Lung (tissue), 12 donors: Measurements from ENCODE around the gene TIGD3. TPM values are rescaled to one million over a fixed set of nuclear protein-coding genes. Genes with fewer than 3 reads are reported as not detected.

Source experiments
- ATAC-seq: fragments of 200-7000 bp; cut with Tn5 transposase; one replicate; pipeline ENCODE4 v1.9.1; 2020; ENCODE audit warnings: moderate number of reproducible peaks; ENCODE audit not compliant: insufficient read depth, low FRiP score
- DNase-seq, 3 donors: peaks; one replicate each; pipeline ENCODE4 v3.0.0-alpha.2; 2013 to 2017
- H3K27ac ChIP-seq, 2 donors: one replicate each; pipeline ENCODE4 v1.5.1; 2013; ENCODE audit warnings: mild to moderate bottlenecking in 2 of 2, moderate library complexity in 2 of 2, control low read depth in 1 of 2, inconsistent platforms in 1 of 2, low read depth in 1 of 2, low read length in 1 of 2
- H3K27me3 ChIP-seq, 3 donors: one replicate each; pipeline ENCODE4 v1.5.1; 2013; ENCODE audit warnings: low read length in 2 of 3; ENCODE audit not compliant: control insufficient read depth in 3 of 3, insufficient read depth in 3 of 3
- H3K36me3 ChIP-seq, 4 donors: one replicate each; pipeline ENCODE4 v1.5.1; 2013; ENCODE audit warnings: low read length in 4 of 4, mild to moderate bottlenecking in 1 of 4, moderate library complexity in 1 of 4; ENCODE audit not compliant: control insufficient read depth in 4 of 4, insufficient read depth in 4 of 4
- H3K4me1 ChIP-seq, 5 donors: one replicate each; pipeline ENCODE4 v1.5.1; 2013; ENCODE audit warnings: low read length in 5 of 5, mild to moderate bottlenecking in 2 of 5, moderate library complexity in 1 of 5; ENCODE audit not compliant: control insufficient read depth in 5 of 5, insufficient read depth in 5 of 5
- H3K4me3 ChIP-seq: one replicate; pipeline ENCODE4 v1.5.1; 2013; ENCODE audit warnings: mild to moderate bottlenecking, control low read depth, moderate library complexity
- H3K9ac ChIP-seq, 2 donors: one replicate each; pipeline ENCODE4 v1.5.1; 2013; ENCODE audit warnings: low read length in 2 of 2, control low read depth in 1 of 2; ENCODE audit not compliant: insufficient read depth in 1 of 2
- H3K9me3 ChIP-seq, 4 donors: one replicate each; pipeline ENCODE4 v1.5.1; 2013; ENCODE audit warnings: low read length in 3 of 4, mild to moderate bottlenecking in 1 of 4, moderate library complexity in 1 of 4; ENCODE audit not compliant: control insufficient read depth in 4 of 4, insufficient read depth in 3 of 4
- CTCF ChIP-seq: IDR thresholded peaks from 2 replicates; pipeline ENCODE4 v1.5.1; 2012; ENCODE audit warnings: mild to moderate bottlenecking; ENCODE audit errors: control extremely low read depth, extremely low read depth
- WGBS, 2 donors: extraction: QIAGEN DNeasy Blood & Tissue Kit; methylation state at CpG; one replicate each; pipeline ENCODE4 v1.1.7; 2013; 5-methylcytosine and 5-hydroxymethylcytosine counted together
- polyA plus RNA-seq, 2 donors: library from polyadenylated mRNA; stranded (reverse); fragments of 200-250 nt; gene quantifications; one replicate each; pipeline ENCODE4 v1.2.1, GENCODE V29; 2013
- total RNA-seq, 2 donors: library from RNA; depleted of rRNA in 1 of 2; stranded (reverse); fragments of >200 nt in 1 of 2; gene quantifications; one replicate each; pipeline ENCODE4 v1.2.1, GENCODE V29; 2014 to 2021
- donor health status: control.
- donor health status: control.
- donor health status: Bipolar disorder and iron deficiency.
- donor health status: healthy.
- donor health status: DM: yes; HTN: yes; CAD: no.

The TIGD3 gene
- total and polyA plus RNA-seq, 4 donors: 0.21 to 0.27 (median 0.24) TPM; not detected in 1

DNA sequence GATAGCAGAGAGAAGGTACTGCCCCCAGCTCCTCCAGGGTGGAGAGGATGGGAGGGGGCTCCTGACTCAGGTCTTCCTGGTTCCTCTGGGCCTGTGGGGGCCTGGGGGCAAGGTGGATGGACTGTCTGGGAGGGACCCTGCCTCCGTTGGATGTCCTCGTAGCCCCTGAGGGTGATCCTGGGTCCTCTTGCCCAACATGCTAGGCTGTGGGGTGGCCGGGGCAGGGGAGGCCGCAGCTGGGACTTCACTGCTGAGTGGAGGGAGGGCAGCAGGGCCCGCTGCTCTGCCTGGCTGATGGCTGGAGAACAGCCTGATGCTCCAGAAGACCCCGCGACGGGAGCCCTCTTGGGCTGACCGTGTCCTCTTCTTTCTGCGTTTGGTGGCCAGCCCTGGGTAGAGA, 45.3 kb downstream of the TIGD3 start:
- Histone ChIP-seq H3K4me3 (no peak overlapping the region), H3K4me1 (peaks cover 0 to 4% (median 0%) of the 10 kb centered on the region in 5 donors), H3K9me3 (no peaks in the 10 kb centered on the region), H3K9ac (no peak overlapping the region), H3K36me3 (peaks cover 0 to 71% (median 6%) of the 10 kb centered on the region in 4 donors), H3K27ac (no peak overlapping the region), H3K27me3 (no peaks in the 10 kb centered on the region)
- TF ChIP-seq CTCF: no peak
- WGBS, 2 donors: 96 to 98% methylated on average over 10 of the region's 10 CpGs
- DNase-seq (no peak), ATAC-seq (no peak)

- H3K9ac ChIP-seq: no peak overlapping the region
- ATAC-seq (no peak), DNase-seq (no peak)
- H3K27me3 ChIP-seq: no peaks in the 10 kb centered on the region
- peaks cover 0 to 4% (median 0%) of the 10 kb centered on the region in 5 donors for H3K4me1 ChIP-seq
- H3K4me3 ChIP-seq: no peak overlapping the region
- WGBS, 2 donors: 85 to 88% methylated on average over 16 to 17 of the region's 17 CpGs
- H3K9me3 ChIP-seq: no peaks in the 10 kb centered on the region
- peaks cover 0 to 74% (median 8%) of the 10 kb centered on the region in 4 donors for H3K36me3 ChIP-seq
- peak overlapping the region in 1 of 2 donors; percentile 4 for H3K27ac ChIP-seq
- TF ChIP-seq CTCF: no peak
These were observed 45.9 kb downstream of the TIGD3 start for GRCh38 chr11:65400307-65401072.

GRCh38 chr11:65401073-65401802, 46.7 kb downstream of the TIGD3 start:
- H3K27me3 ChIP-seq: no peaks in the 10 kb centered on the region
- WGBS, 2 donors: 77% methylated on average over 15 to 16 of the region's 16 CpGs
- H3K27ac ChIP-seq: no peak overlapping the region
- peaks cover 0 to 4% (median 0%) of the 10 kb centered on the region in 5 donors for H3K4me1 ChIP-seq
- H3K4me3 ChIP-seq: no peak overlapping the region
- H3K9me3 ChIP-seq: no peaks in the 10 kb centered on the region
- no peak for DNase-seq
- H3K9ac ChIP-seq: no peak overlapping the region
- no peak for TF ChIP-seq CTCF
- H3K36me3 ChIP-seq: peaks cover 0 to 70% (median 8%) of the 10 kb centered on the region in 4 donors
- no peak for ATAC-seq
